Stimulated activated CD8-positive, alpha-beta memory T cell treated with anti-CD3 and anti-CD28 coated beads, Interleukin-7, amount 100 ng/mL, for 4 hours (primary cell): ENCODE results near the gene OTUB2.

Experiments
- DNase-seq, 2 donors: peaks; one replicate each; pipeline ENCODE4 v3.0.0-alpha.2; 2020; ENCODE audit warnings: low read depth in 2 of 2

The OTUB2 gene

DNA sequence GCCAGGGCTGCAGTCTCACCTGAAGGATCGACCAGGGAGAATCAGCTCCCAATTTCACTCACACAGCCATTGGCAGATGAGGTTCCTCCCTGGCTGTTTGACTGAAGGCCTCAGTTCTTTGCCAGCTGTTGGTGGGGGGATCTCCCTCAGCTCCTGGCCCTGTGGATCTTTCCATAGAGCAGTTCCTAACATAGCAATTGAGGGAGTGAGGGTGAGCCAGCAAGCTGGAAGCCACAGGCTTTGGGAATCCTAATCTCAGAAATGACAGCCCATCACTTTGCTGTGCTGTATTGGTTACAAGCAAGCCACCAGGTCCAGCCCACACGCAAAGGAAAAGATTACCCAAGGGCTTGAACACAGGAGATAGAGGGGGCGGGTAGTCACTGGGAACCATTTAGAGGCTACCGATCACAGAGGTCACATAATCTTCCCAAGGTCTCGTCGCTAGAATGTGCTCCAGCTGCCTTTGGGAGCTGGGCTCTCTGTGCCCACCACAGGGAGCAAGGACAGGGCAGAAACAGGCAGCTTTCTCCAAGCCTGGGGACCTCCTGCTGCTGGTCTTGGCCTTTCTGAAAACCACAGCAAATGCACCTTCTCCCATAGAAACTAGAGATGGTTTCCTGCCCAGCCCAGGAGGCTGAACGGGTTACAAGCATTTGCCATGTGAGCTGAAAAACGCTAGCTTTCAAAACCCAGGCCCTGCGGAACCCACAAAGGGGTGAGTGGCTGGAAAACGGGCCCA is 4.6 kb upstream of the OTUB2 start:
- no peak for DNase-seq

DNA sequence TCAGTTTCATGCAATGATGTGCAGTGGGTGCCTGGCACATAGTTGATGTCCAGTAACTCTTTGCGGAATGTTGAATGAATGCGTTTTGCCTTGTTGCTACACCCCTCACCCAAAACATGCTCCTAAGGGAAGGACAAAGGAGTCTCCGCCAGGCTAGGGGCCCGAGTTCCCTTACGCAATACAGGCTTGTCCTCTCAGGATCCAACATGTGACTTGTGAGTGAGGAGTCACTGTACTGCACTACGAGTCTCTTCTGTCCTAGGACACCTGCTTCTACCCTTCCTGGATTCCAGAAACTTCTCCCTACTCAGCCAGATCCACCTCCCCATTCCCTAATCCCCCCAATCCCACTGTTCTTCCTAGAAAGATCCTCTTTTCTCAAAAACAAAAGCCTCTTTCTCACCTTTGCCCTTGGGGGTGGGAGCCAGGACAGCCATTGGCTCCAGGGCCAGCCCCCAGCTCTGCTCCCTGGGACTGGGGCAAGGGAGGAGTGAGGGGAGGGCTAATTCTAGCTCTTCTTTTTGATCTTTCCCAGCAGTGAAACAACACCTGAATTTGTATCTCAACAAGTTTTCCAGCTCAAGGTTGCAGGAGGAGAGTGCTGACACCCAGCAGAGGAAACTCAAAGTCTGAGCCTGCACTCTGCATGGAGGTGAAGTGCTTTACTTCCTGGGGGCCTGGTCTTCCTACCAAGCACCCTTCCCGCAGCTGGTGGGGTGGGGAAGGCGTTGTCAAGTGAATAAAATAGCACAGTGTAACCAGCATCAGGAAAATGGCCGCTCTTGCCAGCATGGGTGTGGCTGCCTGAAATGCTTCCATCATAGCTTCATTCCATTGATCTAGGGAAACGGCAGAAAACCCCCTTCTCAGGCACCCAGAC is 3.4 kb upstream of the OTUB2 start:
- DNase-seq, result no peak

DNA sequence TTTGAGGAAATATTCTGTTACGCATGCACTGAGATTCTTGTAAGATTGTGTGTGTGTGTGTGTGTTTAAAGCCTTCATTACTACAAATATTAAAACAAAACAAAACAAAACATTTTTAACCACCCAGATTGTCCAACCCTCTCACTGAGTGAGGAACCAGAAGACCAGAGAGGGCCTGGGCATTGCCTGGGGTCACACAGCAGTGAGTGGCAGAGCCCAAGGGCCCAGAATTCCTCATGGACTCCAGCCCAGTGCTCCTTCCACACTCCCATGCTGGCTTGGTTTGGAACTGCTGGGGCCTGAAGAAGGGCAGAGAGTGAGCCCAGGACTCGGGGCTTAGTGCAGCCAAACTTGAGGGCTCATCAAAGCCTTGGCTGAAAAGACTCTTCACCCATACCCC is 1.6 kb upstream of the OTUB2 start:
- DNase-seq, result no peak

DNA sequence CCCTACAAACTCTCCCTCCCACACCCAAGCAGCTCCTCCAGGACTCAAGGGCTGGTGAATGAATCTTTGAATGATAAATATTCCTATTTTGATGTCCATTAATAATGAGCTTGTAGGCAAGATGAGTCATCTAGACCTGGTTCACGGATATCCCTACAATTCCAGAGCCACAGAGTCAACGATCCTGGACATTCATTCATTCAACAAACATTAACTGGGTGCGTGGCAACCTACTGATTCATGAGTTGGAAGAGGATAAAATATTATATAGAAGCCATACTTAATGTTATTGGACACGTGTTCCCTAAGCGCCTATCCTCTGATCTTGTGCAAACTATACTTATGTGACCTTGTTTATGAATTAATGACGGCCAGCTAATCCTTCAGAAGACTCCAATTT is 420 bp upstream of the OTUB2 start:
- no peak for DNase-seq

DNA sequence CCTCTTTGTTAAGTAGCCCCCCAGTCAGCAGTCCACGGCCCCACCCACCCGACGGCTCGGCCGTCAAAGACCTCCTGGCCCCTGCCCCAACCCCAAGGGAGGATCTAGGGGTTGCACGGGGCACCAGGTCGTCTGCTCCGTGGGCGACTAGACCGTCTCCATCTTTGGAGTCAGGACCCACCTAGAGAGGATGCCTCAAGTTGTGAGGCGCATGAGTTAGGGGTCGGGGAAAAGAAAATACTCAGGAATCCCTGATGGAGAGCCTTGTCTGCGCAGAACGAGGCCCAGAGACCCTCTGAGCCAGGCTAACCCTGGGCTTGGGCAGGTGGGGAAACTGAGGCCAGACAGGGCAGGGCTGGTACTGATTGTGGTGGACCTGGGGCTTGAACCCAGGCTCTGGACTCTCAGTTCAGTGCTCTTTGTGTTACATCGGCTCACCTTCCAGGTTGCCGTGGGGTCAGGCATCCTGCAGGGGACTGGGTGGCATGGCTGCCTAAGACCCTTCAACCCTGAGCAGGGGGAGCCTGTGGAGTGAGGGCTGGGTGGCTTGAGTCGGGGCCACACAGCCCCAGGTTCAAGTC is 839 bp downstream of the OTUB2 start:
- DNase-seq, result no peak

DNA sequence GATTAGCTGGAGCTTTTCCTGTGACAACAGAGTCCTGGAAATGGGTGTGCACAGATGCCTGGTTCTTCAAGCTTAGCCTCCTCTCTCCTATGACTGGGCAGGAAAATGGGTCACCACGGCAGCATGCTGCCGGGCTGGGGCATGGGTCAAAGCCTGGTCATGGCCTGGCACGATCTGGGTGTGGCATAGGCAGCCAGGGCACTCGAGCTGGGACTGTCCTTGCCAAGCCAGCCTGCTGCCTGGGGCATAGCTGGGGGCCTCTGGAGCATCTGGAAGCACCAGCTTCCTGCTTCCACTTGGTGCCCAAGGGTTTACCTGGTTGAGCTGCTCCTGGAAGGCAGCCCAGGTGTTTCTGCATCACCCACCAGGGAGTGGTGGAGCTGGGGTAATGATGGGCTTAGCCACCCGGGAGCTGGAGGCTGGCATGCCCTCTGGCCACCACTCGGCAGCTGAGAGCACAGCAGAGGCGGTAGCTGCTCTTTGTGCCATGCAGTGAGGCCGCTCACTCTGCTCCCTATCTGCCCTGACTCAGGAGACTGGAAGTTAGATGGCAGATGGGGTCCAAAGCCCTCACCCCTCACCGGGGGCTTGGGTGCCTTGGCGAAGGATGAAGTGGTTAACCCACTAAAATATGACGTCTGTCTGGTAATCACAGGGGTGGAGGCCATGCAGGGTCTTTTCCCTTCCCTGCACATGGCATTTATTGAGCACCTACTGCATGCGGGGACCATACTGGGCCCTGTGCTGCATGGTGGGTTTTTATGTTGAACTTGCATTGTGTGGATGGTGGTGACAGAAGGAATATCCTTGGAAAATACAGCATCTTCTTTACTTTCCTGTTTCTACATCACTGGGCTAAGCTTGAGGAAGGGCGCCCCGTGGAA is 1.7 kb downstream of the OTUB2 start:
- no peak for DNase-seq

DNA sequence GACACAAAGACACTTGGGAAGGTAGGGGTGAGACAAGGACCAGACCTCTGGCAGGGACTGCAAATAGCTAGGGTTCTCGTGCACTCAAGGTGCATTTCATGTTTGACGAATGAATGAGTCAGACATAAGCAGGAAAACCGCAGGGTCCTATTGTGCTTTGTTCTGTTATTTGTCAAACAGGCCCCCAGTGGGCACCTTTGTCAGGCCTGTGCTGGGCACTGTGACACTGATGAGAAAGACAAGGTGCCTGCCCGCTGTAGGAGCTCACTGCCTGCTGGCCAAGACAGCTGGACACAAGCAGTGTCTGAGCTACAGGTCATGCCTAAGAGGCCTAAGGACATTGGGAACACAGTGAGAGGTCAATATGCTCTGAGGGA is 2.3 kb downstream of the OTUB2 start:
- peak in 1 of 2 donors; percentile 12 for DNase-seq

DNA sequence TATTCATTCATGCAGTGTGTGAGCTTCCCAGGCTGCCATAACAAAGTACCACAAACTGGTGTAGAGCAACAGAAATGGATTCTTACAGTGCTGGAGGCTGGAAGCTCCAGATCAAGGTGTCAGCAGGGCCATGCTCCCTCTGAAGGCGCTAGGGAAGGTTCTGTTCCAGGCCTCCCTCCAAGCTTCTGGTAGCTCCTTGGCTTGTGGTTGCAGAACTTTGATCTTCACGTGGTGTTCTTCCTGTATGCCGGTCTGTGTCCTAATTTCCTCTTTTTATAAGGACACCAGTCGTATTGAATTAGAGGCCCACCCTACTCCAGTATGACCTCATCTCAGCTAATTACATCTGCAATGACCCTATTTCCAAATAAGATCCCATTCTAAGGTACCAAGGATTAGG is 3.1 kb downstream of the OTUB2 start:
- DNase-seq, result no peak

DNA sequence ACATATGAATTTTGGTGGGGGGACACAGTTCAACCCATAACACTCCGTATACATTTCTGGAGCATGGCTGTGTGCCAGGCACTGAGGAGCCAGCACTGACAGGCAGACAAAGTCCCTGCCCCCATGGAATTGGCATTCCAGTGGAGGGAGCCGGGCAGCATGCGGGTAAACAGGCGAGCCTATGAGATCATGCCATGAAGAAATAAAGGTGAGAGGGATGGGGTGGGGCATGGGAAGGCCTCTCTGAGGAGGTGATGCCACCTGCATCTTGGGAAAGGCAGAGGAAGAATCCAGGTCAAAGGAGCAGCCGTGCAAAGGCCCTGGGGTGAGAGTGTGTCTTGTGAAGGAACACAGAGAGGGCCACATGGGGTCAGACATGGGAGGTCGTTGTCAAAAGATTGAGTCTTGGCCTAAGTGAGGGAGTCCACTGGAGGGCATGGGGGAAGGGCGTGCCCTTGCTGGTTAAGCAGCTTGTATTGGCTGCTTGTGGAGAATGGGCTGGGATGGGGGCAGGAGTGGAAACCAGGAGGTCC is 3.6 kb downstream of the OTUB2 start:
- DNase-seq, result no peak

DNA sequence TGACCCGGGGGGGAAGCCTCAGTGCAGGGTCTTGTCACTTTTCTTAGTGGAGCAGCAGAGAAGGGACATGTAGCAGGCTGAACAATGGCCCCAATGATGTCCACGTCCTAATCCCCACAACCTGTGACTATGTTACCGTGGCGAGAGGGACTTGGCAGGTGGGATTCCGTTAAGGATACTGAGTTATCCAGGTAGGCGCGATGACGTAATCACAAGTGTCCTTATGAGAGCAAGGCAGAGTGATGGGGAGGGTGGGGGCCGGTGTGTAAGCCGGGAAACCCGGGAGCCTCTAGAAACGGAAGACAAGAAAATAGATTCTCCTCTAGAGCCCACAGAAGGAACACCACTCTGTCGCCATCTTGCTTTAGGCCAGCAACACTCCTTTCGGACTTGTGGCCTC is 4.4 kb downstream of the OTUB2 start:
- DNase-seq, result no peak

DNA sequence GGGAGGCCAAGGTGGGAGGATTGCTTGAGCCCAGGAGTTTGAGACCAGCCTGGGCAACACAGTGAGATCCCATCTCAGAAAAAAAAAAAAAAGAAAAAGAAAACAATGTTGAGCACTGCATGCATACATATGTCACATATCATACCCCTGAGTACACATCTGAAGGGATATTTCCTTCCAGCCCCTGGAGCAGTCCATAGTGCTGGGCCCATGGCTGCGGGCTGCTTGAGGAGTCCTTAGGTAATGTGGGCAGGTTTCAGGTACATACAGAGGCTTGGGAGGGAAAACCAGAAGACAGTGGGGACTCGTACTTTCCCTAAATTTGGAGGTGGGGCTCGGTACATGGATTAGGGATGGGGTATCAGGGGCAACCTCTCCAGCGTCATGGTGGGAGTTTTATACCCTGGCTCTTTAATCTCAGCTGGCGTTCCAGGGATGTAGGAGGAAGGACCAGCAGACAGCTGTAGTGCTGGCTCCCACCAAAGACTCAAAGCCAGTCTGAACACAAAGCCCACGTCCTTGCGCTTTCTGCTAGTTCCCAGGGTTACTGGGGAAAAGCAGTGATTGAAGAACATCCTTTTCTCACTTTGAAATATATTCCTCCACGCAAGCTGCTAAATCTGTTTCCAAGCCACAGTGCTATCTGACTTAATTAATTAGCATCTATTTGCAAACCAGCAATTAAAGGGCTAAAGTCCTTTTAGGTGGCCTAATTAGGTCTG is 5.2 kb downstream of the OTUB2 start:
- DNase-seq, result no peak

DNA sequence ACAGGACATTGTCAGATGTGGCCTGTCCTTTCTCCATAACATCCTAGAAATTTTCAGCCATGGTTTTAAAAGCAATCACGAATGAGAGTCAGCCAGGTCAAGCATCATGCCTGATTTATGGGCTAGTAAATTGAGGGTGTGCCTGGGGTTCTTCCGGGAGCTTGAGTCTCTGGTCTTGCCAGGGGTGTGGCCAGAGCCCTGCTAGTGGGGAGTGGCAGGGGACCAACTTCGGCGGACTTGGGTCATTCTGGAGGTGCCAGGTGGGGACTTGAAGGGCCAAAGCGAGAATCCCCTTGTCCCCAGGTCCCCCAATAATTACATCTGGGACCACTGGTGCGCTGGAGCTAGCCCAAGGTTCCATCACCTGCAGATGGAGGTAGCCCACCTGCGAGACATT is 5.7 kb downstream of the OTUB2 start:
- no peak for DNase-seq

DNA sequence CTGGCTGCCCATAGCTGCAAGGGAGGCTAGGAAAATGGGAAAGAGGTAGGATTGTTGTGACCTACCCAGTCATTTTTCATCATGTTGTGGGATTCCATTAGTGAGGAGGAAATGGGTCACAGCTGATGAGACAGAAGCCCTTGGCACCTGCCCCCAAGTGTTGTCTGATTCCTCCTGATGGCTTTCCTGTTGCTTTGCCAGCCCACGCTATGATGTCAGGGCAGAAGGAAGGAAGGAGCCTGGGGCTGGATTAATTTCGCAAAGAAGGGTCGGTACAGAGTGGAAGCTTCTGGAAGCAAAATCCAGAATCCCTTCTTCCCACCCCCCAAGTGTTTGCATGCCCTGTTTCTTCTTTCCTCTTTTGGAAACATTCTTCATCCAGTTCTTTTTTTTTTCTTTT is 8.7 kb downstream of the OTUB2 start:
- no peak for DNase-seq

DNA sequence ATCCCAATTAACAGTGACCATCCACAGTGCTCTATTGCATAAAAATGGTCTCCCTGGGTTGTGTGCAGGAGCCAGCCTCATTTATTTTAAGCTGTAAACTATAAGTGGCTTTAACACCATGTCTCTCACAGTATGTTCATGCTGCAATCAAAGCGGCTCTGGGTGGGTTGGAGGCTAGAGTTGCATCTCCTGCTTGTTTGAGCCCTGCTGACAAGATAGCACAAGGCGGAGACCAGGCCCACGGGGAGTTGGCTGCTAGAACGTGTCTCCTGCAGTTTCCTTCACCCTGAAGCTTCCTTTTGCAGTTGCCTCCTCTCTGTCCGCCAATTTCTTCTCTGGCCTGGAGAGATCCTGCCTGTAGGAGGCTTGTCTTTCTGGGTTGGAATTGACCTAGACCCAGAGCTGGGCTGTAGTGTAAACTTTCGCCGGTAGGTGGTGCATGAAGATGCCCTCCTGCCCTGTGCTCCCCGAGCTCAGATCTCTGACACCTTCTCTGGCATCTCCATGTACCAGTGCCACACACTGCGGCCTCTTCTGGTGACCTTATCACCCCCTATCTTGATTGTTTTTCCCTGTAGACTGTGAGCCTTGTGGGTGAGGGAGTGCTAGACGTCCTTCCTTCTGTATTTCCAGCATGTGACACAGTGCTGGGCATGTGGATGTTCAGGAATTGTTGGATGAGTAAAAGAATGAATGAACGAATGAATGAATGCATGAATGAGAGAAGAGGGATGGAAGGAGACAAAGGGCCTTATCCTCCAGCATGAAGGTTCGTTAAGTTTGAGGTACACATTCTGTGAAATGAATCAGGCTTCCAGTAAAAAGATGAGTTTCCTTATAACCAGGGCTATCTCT is 10.4 kb downstream of the OTUB2 start:
- DNase-seq, result peak; percentile 47 to 60

DNA sequence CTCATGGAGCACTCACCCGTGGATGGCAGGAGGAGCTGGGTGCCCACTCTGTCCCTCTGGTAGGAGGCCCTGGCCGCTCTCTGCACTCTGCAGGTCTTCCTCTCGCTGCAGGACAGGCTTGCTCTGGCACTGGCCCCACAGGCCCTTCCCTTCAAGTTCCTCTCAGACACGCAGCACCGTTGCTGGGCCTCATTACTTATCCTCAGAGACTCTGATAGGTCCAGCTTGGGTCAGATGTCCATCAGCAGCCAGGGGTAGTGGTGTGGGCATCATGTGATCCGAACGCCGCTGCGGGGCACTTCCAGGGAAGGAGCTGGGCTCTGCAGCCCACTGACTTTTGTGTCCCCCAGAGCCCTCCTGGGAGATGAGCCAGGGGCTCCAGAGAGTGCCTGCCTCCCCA is 11.8 kb downstream of the OTUB2 start:
- DNase-seq, result no peak

DNA sequence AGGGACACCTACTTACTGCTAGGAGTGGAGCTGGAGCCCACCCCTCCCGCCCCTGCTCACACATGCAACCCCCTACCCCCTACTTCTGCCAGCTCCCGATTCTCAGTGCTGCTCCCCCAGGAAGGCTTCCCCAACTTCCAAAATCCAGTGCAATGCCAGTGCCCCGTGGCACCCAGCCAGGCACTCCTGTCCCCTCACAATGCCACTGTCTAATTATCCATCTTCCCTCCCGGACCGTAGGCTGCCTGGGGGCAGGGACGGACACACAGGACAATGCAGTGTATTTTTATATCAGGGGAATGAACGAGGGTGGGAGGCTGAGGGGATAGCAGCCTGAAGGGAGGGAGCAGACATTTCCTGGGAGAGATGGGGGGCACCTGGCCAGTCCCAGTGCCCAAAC is 12.4 kb downstream of the OTUB2 start:
- DNase-seq, result no peak

DNA sequence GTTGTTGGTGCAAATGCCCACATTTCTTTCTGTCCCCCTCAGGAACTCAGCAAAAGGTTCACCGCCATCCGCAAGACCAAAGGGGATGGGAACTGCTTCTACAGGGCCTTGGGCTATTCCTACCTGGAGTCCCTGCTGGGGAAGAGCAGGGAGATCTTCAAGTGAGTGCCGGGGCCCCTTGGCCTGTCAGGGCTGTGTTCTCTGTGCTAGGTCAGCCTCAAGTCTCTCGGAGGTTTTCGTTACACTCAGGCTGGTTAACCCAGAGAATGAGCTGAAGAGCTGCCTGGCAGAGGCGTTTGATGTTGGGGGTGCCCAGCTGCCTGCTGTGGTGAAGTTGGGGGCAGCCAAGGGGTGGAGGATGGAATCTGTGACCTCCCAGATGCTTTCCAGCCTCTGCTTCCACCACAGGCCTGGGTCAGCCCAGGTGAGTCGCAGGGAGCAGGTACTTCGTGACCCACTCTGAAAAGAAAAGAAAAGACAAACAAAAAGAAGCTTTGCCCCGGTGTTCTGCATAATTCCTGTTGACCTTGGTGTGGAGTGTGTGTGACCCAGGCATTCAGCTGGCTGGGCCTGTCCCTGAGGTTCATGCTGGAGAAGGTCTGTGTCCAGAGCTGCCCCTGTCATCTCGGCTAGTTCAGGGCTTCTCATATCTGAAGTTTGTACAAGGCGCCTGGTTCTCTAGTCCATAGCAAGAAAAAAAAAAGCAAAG is 12.9 kb downstream of the OTUB2 start:
- no peak for DNase-seq

DNA sequence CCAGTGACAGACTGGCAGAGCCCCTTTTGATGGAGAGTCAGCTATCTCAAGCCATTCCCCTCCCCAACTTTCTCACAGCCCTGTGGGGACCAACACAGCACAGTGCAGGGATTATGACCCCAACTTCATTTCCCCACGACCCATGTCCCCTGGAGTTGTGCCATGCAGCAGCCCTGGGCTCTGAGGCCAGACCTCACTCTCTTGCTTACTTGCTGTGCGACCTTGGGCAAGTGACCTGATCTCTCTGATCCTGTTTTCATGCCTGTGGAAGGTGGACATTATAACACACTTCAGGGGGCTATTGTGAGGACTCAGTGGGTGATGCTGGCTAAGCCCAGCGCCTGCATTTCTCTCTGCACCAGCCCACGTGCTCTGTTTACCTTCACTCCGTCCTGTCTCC is 14.1 kb downstream of the OTUB2 start:
- DNase-seq, result no peak

DNA sequence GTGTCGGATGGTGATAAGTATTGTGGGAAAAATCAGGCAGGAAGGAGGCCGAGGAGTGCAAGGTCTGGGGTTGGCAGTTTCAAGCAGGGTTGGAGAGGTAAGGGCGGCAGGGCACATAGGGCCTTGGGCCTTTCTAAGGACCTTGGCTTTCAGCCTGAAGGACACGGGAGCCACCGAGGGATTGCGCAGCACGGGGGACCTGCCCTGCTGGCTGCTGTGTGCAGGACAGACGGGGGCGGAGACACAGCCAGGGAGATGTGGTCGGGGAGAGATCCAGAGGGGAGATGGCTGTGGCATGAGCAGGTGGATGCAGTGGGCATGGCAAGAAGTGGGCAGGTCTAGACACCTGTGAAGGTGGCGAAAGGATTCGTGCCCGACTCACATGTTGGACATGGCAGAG is 14.7 kb downstream of the OTUB2 start:
- no peak for DNase-seq
